OCI-LY3 (cell line): ENCODE data around the gene RSBN1L.

Source experiments
- EZH2phosphoT487 ChIP-seq: fragments of 200-600 bp; shearing (Covaris generic); IDR thresholded peaks from 2 replicates; pipeline ENCODE4 v1.6.1; 2018; ENCODE audit warnings: antibody characterized with exemption, mixed run types, low read depth
- TF ChIP-seq, protein P1 (sequence below): fragments of 200-600, 300-600 bp; sonication (generic); IDR thresholded peaks from 2 replicates; pipeline ENCODE4 v1.5.1; 2014; ENCODE audit warnings: antibody characterized with exemption, low read length, low read depth

DNA sequence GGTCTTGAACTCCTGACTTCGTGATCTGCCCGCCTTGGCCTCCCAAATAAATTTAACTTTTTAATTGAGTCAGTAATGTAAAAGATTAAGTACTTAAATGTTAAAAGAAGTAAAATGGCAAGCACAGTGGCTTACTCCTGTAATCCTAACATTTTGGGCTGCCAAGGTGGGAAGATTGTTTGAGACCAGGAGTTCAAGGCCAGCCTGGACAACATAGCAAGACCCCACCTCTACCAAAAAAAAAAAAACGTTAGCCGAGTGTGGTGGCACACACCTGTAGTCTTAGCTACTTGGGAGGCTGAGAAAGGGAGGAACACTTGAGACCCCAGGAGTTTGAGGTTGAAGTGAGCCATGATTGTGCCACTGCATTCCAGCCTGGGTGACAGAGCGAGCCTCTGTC, 128.4 kb downstream of the RSBN1L start:
- TF ChIP-seq, protein P1, sequence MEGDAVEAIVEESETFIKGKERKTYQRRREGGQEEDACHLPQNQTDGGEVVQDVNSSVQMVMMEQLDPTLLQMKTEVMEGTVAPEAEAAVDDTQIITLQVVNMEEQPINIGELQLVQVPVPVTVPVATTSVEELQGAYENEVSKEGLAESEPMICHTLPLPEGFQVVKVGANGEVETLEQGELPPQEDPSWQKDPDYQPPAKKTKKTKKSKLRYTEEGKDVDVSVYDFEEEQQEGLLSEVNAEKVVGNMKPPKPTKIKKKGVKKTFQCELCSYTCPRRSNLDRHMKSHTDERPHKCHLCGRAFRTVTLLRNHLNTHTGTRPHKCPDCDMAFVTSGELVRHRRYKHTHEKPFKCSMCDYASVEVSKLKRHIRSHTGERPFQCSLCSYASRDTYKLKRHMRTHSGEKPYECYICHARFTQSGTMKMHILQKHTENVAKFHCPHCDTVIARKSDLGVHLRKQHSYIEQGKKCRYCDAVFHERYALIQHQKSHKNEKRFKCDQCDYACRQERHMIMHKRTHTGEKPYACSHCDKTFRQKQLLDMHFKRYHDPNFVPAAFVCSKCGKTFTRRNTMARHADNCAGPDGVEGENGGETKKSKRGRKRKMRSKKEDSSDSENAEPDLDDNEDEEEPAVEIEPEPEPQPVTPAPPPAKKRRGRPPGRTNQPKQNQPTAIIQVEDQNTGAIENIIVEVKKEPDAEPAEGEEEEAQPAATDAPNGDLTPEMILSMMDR, result no peak
- no peak for TF ChIP-seq EZH2phosphoT487
